ENCODE results near the gene ANKDD1B. TPM values are rescaled to one million over a fixed set of nuclear protein-coding genes. Genes with fewer than 3 reads are reported as not detected.
A peak's percentile ranks its signal among the peaks of the same experiment; 100 is the strongest.

The ANKDD1B gene
- total and polyA plus RNA-seq, 9 of the 15 experiments (the other 6 are each of a cell fraction or from before 2014, with no cell fraction given) = 0.04 to 0.29 (median 0.18) TPM; not detected in 1

DNA sequence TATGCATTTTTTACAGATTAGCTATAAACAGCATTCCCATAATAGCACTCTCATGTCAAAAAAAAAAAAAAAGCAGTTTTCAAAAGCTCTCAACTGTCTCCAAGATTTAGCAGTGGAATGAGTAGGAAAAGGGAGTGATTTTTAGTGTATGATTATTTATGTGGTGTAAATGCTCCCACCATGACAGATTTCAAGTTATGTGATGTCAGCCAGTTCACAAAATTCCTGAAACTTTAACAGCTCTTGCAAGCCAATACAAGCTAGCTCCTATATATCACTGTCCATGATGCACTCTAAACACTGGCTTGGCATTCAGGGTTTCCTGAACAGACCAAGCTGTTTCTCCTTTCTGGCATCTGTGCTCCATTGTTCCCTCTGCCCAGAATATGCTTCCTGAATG, 7.9 kb upstream of the ANKDD1B start:
- no peak for FAIRE-seq
- Histone ChIP-seq H3K79me2 (ENCODE audit: control insufficient read depth, insufficient read depth, low read length) (no peaks in the 10 kb centered on the region), H3K9me1 (ENCODE audit: control insufficient read depth, insufficient read depth, low read length) (no peaks in the 10 kb centered on the region), H4K20me1 (replicated peaks; ENCODE audit: control insufficient read depth, insufficient read depth, low read length) (no peaks in the 10 kb centered on the region), H3K27me3 (ENCODE audit: control insufficient read depth in 2 of 2, insufficient read depth in 2 of 2, low read length in 2 of 2) (no peaks in the 10 kb centered on the region), H3K27ac (ENCODE audit: extremely low read depth, low read depth, low read length) (no peak overlapping the region), H3K4me1 (replicated peaks in 1 of 2; ENCODE audit: control insufficient read depth in 2 of 2, insufficient read depth in 2 of 2, low read length in 2 of 2) (peaks cover 5 to 11% of the 10 kb centered on the region in 2 experiments; a peak in 3 of 5 replicates), H3K4me2 (ENCODE audit: insufficient read depth, low read length) (no peak overlapping the region), H3K36me3 (ENCODE audit: control insufficient read depth, insufficient read depth, low read length) (peaks cover 22% of the 10 kb centered on the region), H3K9ac (ENCODE audit: insufficient read depth in 1 of 2, low read depth in 2 of 2, low read length in 2 of 2) (no peak overlapping the region), H3K4me3 (no peak overlapping the region), H3K9me3 (replicated peaks; ENCODE audit: control insufficient read depth, insufficient read depth, low read depth, low read length) (no peaks in the 10 kb centered on the region), H2AFZ (ENCODE audit: low read depth, low read length) (no peak overlapping the region)
- ATAC-seq = no peak
- ChIA-PET CTCF (ENCODE audit: low intra/inter-chr PET ratio) (no interaction called here), POLR2A (interaction anchor here (0.6 kb wide), 2 partner anchors 14 to 19 kb away, joined by 3 read pairs; no protein-coding TSS in a partner anchor)
- TF ChIP-seq CC2D1A (IDR thresholded peaks at IDR 0.05) = no peak
- TF ChIP-seq MAFF (IDR thresholded peaks at IDR 0.05; ENCODE audit: low read length) = no peak
- TF ChIP-seq ARID1B (IDR thresholded peaks at IDR 0.05) = no peak
- no peak for TF ChIP-seq TAF7 (tag; IDR thresholded peaks at IDR 0.05)
- no peak for DNase-seq (ENCODE audit: extremely low read depth in 1 of 4, low spot score in 3 of 4)
- in situ Hi-C loops (cut with MboI) = no loop called here
- intact Hi-C loops (cut with micrococcal nuclease) = no loop called here
- no TSS peak for BruUV-seq (replicated peaks)

DNA sequence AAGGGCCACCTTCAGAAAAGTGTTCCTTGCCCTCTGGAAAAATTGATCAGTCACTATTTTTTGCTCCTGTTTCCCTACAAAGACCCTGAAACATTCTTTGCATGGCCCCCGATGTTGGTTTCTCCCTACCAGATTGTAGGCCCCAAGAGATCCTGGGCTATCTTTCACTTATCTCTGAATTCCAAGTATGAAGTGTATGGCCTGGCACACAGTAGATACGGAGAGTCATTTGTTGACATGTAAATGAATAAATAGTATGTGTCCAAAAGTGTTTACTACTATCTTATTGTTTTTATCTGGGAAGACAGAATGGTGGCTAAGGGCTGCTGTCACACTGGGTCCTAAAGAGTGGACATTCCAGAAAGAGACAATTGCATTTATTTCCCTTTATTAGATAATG, 7.4 kb upstream of the ANKDD1B start:
- DNase-seq (ENCODE audit: extremely low read depth in 1 of 4, low spot score in 3 of 4) (no peak), ATAC-seq (no peak), FAIRE-seq (no peak)
- no peaks in the 10 kb centered on the region for H4K20me1 ChIP-seq (replicated peaks; ENCODE audit: control insufficient read depth, insufficient read depth, low read length)
- WGBS (ENCODE audit: insufficient coverage, low coverage, missing lambda C conversion rate) = 35% methylated on average over 2 of the region's 2 CpGs
- BruUV-seq (replicated peaks) = no TSS peak
- no peak overlapping the region for H3K4me3 ChIP-seq
- H3K4me1 ChIP-seq (replicated peaks in 1 of 2; ENCODE audit: control insufficient read depth in 2 of 2, insufficient read depth in 2 of 2, low read length in 2 of 2) = peaks cover 5 to 14% of the 10 kb centered on the region in 2 experiments; a peak in 3 of 5 replicates
- H3K9ac ChIP-seq (ENCODE audit: insufficient read depth in 1 of 2, low read depth in 2 of 2, low read length in 2 of 2) = no peak overlapping the region
- no peak overlapping the region for H2AFZ ChIP-seq (ENCODE audit: low read depth, low read length)
- H3K9me1 ChIP-seq (ENCODE audit: control insufficient read depth, insufficient read depth, low read length) = no peaks in the 10 kb centered on the region
- no peaks in the 10 kb centered on the region for H3K27me3 ChIP-seq (ENCODE audit: control insufficient read depth in 2 of 2, insufficient read depth in 2 of 2, low read length in 2 of 2)
- no peaks in the 10 kb centered on the region for H3K79me2 ChIP-seq (ENCODE audit: control insufficient read depth, insufficient read depth, low read length)
- TF ChIP-seq TCF3 (CRISPR knock-in tag; IDR thresholded peaks at IDR 0.05) (peak; percentile 52), ZEB2 (IDR thresholded peaks at IDR 0.05) (no peak), CBFA2T3 (IDR thresholded peaks at IDR 0.05) (peak; percentile 36; the same call in 1 of the 2 replicates)
- peaks cover 18% of the 10 kb centered on the region for H3K36me3 ChIP-seq (ENCODE audit: control insufficient read depth, insufficient read depth, low read length)
- CTCF ChIA-PET (ENCODE audit: low intra/inter-chr PET ratio) = no interaction called here
- no peak overlapping the region for H3K27ac ChIP-seq (ENCODE audit: extremely low read depth, low read depth, low read length)
- no peak overlapping the region for H3K4me2 ChIP-seq (ENCODE audit: insufficient read depth, low read length)
- no peaks in the 10 kb centered on the region for H3K9me3 ChIP-seq (replicated peaks; ENCODE audit: control insufficient read depth, insufficient read depth, low read depth, low read length)
- POLR2A ChIA-PET = interaction anchor here (0.6 kb wide), 2 partner anchors 13 to 18 kb away, joined by 3 read pairs; no protein-coding TSS in a partner anchor
- in situ Hi-C loops (cut with MboI) (no loop called here), intact Hi-C loops (cut with micrococcal nuclease) (no loop called here)

All from K562 (cell line).